Endothelial cell of umbilical vein (primary cell): ENCODE results near the gene CLCN5.

Experiments
- EZH2 ChIP-seq: IDR thresholded peaks from 2 replicates; pipeline ENCODE4 v1.6.1; 2012; ENCODE audit warnings: borderline replicate concordance, low read depth, mild to moderate bottlenecking, moderate library complexity, low read length, inconsistent platforms; ENCODE audit not compliant: severe bottlenecking
- GATA2 ChIP-seq: IDR thresholded peaks from 2 replicates; pipeline ENCODE4 v1.7.0; 2011; ENCODE audit warnings: low read depth, mild to moderate bottlenecking, moderate library complexity, mixed read lengths, low read length; ENCODE audit not compliant: insufficient read length, insufficient read depth
- MYC ChIP-seq: IDR thresholded peaks from one replicate; pipeline ENCODE4 v1.6.1; 2011; ENCODE audit warnings: mild to moderate bottlenecking, low read depth, low read length
- POLR2A ChIP-seq: IDR thresholded peaks from 2 replicates; pipeline ENCODE4 v1.6.1; 2012; ENCODE audit warnings: low read depth, mild to moderate bottlenecking, control low read depth, low read length
- POLR2AphosphoS5 ChIP-seq: IDR thresholded peaks from 2 replicates; pipeline ENCODE4 v1.6.1; 2012; ENCODE audit warnings: low read depth, mild to moderate bottlenecking, control low read depth, low read length, moderate library complexity; ENCODE audit not compliant: insufficient read depth
- TF ChIP-seq, protein P1 (sequence below), 2 donors: IDR thresholded peaks; 1 replicate in 1 of 2; 2 replicates in 1 of 2; pipeline ENCODE4 v1.5.1; 2011; ENCODE audit warnings: low read length in 2 of 2, mild to moderate bottlenecking in 2 of 2, moderate library complexity in 2 of 2, control low read depth in 1 of 2, inconsistent platforms in 1 of 2, low read depth in 1 of 2; ENCODE audit not compliant: insufficient read depth in 1 of 2; ENCODE audit errors: extremely low read depth in 1 of 2
- TF ChIP-seq, protein P2 (sequence below): IDR thresholded peaks from 2 replicates; pipeline ENCODE4 v1.6.1; 2011; ENCODE audit not compliant: insufficient read depth, insufficient read length

DNA sequence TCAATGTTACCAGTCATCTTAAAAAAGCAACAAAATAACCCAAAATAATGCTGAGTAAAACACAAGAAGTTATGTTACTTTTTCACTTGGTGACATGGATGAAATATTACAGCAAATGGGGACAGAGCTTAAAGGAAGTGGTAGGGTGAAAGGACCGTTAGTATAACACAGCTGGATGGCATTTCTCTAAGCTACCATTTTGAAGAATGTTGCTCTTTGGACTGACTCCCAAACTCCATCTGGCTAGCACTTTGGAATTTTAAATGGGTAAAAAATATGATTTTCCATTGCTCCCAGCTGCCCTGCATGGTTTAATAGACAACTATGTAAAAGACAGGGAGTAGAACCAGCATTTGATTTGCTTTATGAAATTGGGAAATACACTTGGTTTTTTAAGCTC lies 27.6 kb downstream of the CLCN5 start:
- TF ChIP-seq MYC = no peak
- TF ChIP-seq, protein P1, sequence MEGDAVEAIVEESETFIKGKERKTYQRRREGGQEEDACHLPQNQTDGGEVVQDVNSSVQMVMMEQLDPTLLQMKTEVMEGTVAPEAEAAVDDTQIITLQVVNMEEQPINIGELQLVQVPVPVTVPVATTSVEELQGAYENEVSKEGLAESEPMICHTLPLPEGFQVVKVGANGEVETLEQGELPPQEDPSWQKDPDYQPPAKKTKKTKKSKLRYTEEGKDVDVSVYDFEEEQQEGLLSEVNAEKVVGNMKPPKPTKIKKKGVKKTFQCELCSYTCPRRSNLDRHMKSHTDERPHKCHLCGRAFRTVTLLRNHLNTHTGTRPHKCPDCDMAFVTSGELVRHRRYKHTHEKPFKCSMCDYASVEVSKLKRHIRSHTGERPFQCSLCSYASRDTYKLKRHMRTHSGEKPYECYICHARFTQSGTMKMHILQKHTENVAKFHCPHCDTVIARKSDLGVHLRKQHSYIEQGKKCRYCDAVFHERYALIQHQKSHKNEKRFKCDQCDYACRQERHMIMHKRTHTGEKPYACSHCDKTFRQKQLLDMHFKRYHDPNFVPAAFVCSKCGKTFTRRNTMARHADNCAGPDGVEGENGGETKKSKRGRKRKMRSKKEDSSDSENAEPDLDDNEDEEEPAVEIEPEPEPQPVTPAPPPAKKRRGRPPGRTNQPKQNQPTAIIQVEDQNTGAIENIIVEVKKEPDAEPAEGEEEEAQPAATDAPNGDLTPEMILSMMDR (IDR thresholded peaks at IDR 0.05; ENCODE audit: extremely low read depth in 1 of 2, insufficient read depth in 1 of 2, low read depth in 1 of 2, low read length in 2 of 2) = no peak
- no peak for TF ChIP-seq POLR2A
- no peak for TF ChIP-seq POLR2AphosphoS5
- TF ChIP-seq EZH2 = no peak
- no peak for TF ChIP-seq GATA2
- TF ChIP-seq, protein P2, sequence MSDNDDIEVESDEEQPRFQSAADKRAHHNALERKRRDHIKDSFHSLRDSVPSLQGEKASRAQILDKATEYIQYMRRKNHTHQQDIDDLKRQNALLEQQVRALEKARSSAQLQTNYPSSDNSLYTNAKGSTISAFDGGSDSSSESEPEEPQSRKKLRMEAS = no peak
